ENCODE measurements around the gene FGF14. TPM values are rescaled to one million over a fixed set of nuclear protein-coding genes. Genes with fewer than 3 reads are reported as not detected.

Gene FGF14
- total RNA-seq, 2 experiments from 2014 or later, result not detected

DNA sequence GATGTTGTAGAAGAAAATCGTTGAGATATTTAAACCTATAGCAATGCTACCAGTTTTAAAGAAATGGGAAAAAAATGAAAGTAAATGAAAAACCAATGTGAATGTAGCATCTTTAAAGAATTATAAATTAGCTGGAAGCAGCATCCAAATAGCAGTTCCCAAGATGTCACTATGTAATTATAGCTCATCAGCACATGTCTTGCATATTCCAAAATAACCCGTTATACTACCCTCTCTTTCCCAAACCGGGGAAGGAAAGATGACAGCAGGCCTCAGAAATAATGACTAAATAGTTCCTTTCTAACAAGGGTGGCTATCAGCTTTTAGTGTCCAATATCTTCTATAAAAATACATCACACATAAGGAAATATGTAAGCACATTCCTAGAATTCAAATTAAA lies 140.5 kb downstream of the FGF14 start:
- POLR2A ChIA-PET, result no interaction called here
- no peak overlapping the region for H3K4me3 Mint-ChIP-seq
- no peak overlapping the region for H3K27ac Mint-ChIP-seq
- intact Hi-C loops (cut with micrococcal nuclease), result no loop called here
- H3K9me3 Mint-ChIP-seq, result no peaks in the 10 kb centered on the region
- H3K27me3 Mint-ChIP-seq, result peaks cover 3% of the 10 kb centered on the region
- H3K36me3 Mint-ChIP-seq, result no peaks in the 10 kb centered on the region
- CTCF ChIA-PET, result interaction anchor here (0.6 kb wide), 1 partner anchor 387 kb away, joined by 3 read pairs; no protein-coding TSS in a partner anchor
- DNase-seq, result no peak
- no peaks in the 10 kb centered on the region for H3K4me1 Mint-ChIP-seq (ENCODE audit: low read depth)

DNA sequence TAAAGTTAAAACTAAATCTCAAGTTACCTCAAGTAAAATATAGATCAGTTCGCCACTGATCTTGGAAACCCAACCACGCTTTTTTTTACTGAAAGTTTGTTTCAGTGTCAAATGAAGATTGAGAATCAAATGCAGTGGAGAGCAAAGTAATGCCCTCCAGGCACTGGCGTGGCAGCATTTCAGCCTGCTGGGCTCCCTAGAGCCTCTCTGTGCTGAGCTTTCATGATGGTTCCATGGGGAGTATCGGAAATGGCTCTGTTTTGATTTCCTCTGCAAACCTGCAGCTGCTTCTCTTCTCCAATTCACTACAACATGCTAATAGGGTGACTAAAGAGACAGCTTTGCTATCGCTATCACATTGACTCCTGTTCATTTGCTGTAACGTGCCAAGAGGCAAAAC lies 141.6 kb downstream of the FGF14 start:
- POLR2A ChIA-PET, result no interaction called here
- Mint-ChIP-seq H3K4me3 (no peak overlapping the region), H3K27me3 (peaks cover 3% of the 10 kb centered on the region), H3K9me3 (no peaks in the 10 kb centered on the region), H3K4me1 (ENCODE audit: low read depth) (no peaks in the 10 kb centered on the region), H3K27ac (no peak overlapping the region), H3K36me3 (no peaks in the 10 kb centered on the region)
- intact Hi-C loops (cut with micrococcal nuclease), result no loop called here
- CTCF ChIA-PET, result no interaction called here
- no peak for DNase-seq

DNA sequence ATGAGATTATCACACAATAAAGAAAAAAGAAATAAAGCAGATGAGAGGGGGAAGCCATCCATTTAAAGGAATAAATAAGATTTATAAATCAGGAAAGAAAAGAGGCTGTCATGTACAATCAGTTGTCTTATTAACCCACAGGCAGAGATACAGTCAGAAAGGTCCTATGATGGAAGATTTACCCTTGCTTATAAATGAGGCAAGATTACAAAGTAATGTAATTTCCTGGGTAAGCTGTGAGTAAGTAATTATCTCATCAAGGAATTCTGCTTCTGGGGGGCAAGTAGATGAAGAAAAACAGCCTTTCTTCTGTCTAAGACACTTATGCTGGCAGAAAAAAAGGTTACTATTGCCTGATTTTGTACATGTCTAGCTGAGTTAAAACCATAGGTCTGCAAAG lies 146.4 kb downstream of the FGF14 start:
- ChIA-PET CTCF (no interaction called here), POLR2A (no interaction called here)
- Mint-ChIP-seq H3K4me1 (ENCODE audit: low read depth) (no peaks in the 10 kb centered on the region), H3K9me3 (no peaks in the 10 kb centered on the region), H3K36me3 (no peaks in the 10 kb centered on the region), H3K4me3 (no peak overlapping the region), H3K27ac (no peak overlapping the region), H3K27me3 (no peaks in the 10 kb centered on the region)
- no peak for DNase-seq
- intact Hi-C loops (cut with micrococcal nuclease), result no loop called here

DNA sequence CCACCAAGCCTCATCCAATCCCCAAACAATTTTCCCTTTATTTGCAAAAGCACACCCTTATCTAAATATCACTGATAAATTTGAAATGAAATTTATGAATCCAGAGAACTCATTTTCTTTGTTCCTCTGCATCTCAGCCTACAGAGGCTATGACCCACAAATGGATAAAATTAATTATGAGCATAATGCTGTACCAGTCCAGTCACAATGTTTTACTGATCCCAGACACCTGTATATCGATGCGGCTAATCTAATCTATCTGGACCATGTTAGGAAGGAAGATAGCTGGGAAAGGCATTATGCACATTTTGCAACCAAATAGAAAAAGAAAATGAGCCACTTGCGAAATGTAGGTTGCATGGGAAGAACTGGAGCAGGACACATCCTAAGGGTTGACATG lies 150.0 kb downstream of the FGF14 start:
- no peak overlapping the region for H3K27ac Mint-ChIP-seq
- CTCF ChIA-PET, result no interaction called here
- intact Hi-C loops (cut with micrococcal nuclease), result no loop called here
- no peaks in the 10 kb centered on the region for H3K27me3 Mint-ChIP-seq
- POLR2A ChIA-PET, result no interaction called here
- H3K9me3 Mint-ChIP-seq, result no peaks in the 10 kb centered on the region
- no peaks in the 10 kb centered on the region for H3K4me1 Mint-ChIP-seq (ENCODE audit: low read depth)
- no peak overlapping the region for H3K4me3 Mint-ChIP-seq
- DNase-seq, result no peak
- no peaks in the 10 kb centered on the region for H3K36me3 Mint-ChIP-seq

DNA sequence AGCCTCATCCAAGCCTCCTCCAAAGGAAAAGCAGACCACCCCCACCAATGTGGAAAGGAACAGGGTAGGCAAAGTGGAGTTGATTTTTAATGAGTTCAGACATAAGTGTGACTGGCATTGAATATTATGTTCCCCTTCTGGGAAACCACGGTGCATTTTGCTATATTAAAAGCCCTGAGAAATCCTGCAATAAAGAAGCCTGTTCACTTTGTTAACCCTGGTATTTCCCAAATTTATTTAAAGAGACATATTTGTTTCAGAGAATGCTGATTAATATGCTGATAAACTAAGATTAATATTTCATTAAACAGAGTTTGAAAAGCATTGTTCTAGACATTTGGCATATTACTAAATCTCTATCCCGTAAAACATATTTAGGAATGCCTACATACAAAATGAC lies 151.4 kb downstream of the FGF14 start:
- Mint-ChIP-seq H3K9me3 (no peaks in the 10 kb centered on the region), H3K27me3 (no peaks in the 10 kb centered on the region), H3K4me3 (no peak overlapping the region), H3K4me1 (ENCODE audit: low read depth) (no peaks in the 10 kb centered on the region), H3K27ac (no peak overlapping the region), H3K36me3 (no peaks in the 10 kb centered on the region)
- DNase-seq, result no peak
- ChIA-PET CTCF (no interaction called here), POLR2A (no interaction called here)
- intact Hi-C loops (cut with micrococcal nuclease), result no loop called here

DNA sequence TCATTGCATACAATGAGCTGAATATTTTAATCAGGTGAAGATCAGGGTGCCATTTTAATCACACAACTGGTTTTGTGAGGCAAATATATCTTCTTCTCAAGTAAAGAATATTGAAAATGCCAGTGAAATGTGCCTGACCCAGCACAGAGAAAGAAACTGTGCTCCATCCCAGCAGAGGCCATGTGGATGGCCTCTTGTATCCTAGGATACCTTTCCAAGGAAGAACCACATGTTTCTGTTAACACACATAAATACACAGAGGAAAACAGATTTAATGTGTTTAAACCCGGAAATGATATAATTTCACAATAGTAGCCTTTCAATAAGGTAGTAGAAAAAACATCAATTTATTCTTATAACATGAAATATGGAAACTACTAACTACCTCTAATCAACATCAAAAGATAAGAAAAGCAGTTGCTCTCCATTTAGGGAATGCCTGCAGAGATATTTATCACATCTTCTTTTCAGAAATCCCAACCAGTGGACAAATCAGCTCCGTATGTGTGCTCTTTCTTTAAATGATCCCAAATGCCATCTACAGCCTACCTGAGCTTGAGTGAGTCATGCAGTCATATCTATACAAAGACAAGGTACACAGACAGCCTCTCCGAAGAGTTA lies 157.1 kb downstream of the FGF14 start:
- ChIA-PET POLR2A (no interaction called here), CTCF (no interaction called here)
- H3K4me3 Mint-ChIP-seq, result no peak overlapping the region
- no peaks in the 10 kb centered on the region for H3K9me3 Mint-ChIP-seq
- H3K4me1 Mint-ChIP-seq (ENCODE audit: low read depth), result no peaks in the 10 kb centered on the region
- no peak for DNase-seq
- no peaks in the 10 kb centered on the region for H3K36me3 Mint-ChIP-seq
- H3K27me3 Mint-ChIP-seq, result no peaks in the 10 kb centered on the region
- intact Hi-C loops (cut with micrococcal nuclease), result no loop called here
- no peak overlapping the region for H3K27ac Mint-ChIP-seq

DNA sequence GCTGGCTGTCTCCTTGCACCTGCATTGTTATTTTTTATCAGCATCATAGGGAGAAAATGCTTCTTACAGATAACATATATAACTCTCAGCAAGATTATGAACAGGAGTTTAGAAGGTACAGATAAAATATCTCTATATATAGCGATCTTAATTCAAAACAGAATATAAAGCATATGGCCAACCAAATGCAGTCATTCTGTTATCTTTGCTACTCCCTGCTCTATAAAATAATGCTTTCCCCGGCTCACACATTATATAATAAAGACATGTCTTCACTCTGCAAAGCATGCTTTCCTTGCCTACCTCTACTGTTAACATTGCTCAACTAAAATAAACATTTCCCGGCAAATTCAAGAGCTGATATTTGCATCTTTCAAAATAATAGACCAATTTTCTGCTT lies 161.7 kb downstream of the FGF14 start:
- no peaks in the 10 kb centered on the region for H3K9me3 Mint-ChIP-seq
- peaks cover 11% of the 10 kb centered on the region for H3K27me3 Mint-ChIP-seq
- intact Hi-C loops (cut with micrococcal nuclease), result no loop called here
- POLR2A ChIA-PET, result no interaction called here
- H3K27ac Mint-ChIP-seq, result no peak overlapping the region
- H3K4me3 Mint-ChIP-seq, result no peak overlapping the region
- no peaks in the 10 kb centered on the region for H3K36me3 Mint-ChIP-seq
- H3K4me1 Mint-ChIP-seq (ENCODE audit: low read depth), result no peaks in the 10 kb centered on the region
- DNase-seq, result no peak
- CTCF ChIA-PET, result no interaction called here

DNA sequence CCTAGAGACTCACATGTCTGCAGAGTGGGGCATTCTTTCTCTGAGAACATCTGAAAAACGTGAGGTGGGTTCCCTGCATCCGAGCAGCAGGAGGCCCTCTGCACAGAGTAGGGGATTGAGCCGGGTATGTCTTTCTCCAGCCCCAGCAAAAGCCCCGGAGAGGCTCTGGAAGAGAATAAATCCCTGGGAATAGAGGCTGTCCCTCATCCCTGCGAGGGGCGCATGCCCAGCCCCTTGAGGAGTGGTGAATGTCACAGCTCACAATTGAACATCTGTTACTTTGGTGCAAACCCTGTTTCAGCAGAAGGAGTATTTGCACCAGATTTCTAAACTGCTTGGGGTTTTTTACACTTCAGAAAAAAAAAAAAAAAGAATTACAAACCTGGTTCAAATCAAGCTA lies 164.6 kb downstream of the FGF14 start:
- Mint-ChIP-seq H3K4me1 (ENCODE audit: low read depth) (no peaks in the 10 kb centered on the region), H3K4me3 (no peak overlapping the region), H3K9me3 (no peaks in the 10 kb centered on the region), H3K27me3 (peaks cover 13% of the 10 kb centered on the region), H3K27ac (no peak overlapping the region), H3K36me3 (no peaks in the 10 kb centered on the region)
- POLR2A ChIA-PET, result no interaction called here
- CTCF ChIA-PET, result no interaction called here
- intact Hi-C loops (cut with micrococcal nuclease), result no loop called here
- DNase-seq, result no peak

DNA sequence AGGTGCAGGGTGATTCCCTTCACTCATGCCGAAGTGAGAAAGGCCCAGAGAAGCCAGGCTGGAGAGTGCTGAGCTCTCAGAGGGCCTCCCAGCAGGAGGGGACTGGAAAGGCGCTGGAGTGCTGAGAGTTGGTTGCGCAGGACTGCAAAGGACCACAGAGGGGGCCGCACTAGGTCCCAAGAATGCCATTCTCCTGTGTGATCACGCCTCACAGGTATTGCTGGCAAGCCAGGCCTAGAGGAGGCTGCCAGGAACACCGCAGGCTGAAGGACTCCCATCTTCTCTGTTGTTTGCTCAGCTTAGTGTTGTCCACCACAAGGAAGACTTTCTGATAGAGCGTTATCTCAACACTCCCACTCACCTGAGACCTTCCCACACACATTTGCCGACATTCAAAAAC lies 165.0 kb downstream of the FGF14 start:
- DNase-seq, result no peak
- H3K27ac Mint-ChIP-seq, result no peak overlapping the region
- no peaks in the 10 kb centered on the region for H3K4me1 Mint-ChIP-seq (ENCODE audit: low read depth)
- POLR2A ChIA-PET, result no interaction called here
- peaks cover 13% of the 10 kb centered on the region for H3K27me3 Mint-ChIP-seq
- H3K36me3 Mint-ChIP-seq, result no peaks in the 10 kb centered on the region
- H3K4me3 Mint-ChIP-seq, result no peak overlapping the region
- CTCF ChIA-PET, result no interaction called here
- H3K9me3 Mint-ChIP-seq, result no peaks in the 10 kb centered on the region
- intact Hi-C loops (cut with micrococcal nuclease), result no loop called here

DNA sequence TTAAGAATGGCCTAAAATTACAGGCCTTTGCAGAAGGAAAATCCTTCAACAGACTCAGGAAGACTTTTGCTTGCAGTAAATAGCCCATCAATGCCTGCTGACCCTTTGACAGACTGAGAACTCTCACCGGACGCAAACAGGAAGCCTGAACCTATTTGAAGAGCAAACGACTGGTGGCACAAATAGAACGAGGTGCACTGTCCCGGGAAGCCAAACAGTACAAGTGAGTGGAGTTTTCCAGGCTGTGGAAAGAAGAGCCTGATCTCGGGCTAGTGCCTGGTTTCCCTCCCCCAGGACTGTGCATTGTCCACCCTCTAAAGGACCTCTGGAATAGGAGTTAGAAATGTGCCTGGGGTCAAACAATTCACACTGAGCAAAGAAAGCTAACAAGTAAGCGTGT lies 165.5 kb downstream of the FGF14 start:
- ChIA-PET POLR2A (no interaction called here), CTCF (no interaction called here)
- H3K9me3 Mint-ChIP-seq, result no peaks in the 10 kb centered on the region
- H3K4me3 Mint-ChIP-seq, result no peak overlapping the region
- no peak overlapping the region for H3K27ac Mint-ChIP-seq
- no peaks in the 10 kb centered on the region for H3K36me3 Mint-ChIP-seq
- DNase-seq, result no peak
- intact Hi-C loops (cut with micrococcal nuclease), result no loop called here
- H3K4me1 Mint-ChIP-seq (ENCODE audit: low read depth), result no peaks in the 10 kb centered on the region
- peaks cover 13% of the 10 kb centered on the region for H3K27me3 Mint-ChIP-seq

DNA sequence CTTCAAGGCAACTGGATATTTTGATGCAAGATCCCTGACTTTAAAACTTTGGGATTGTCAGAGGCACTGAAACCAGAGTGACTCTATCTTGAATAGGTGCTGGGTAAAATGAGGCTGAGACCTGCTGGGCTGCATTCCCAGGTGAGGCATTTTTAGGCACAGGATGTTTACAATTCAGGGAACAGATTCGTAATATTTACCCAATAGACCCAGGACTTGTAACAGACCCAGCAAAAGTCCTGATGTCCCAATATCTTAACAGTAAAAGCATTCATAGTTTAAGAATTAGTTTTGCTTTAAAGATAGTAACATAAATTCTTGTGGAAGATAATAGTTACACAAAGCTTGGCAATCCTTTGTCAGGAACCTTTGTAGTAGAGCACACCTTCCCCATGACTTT lies 166.2 kb downstream of the FGF14 start:
- no peaks in the 10 kb centered on the region for H3K4me1 Mint-ChIP-seq (ENCODE audit: low read depth)
- ChIA-PET POLR2A (no interaction called here), CTCF (no interaction called here)
- peaks cover 14% of the 10 kb centered on the region for H3K27me3 Mint-ChIP-seq
- no peaks in the 10 kb centered on the region for H3K9me3 Mint-ChIP-seq
- intact Hi-C loops (cut with micrococcal nuclease), result no loop called here
- H3K27ac Mint-ChIP-seq, result no peak overlapping the region
- no peaks in the 10 kb centered on the region for H3K36me3 Mint-ChIP-seq
- no peak overlapping the region for H3K4me3 Mint-ChIP-seq
- DNase-seq, result no peak

DNA sequence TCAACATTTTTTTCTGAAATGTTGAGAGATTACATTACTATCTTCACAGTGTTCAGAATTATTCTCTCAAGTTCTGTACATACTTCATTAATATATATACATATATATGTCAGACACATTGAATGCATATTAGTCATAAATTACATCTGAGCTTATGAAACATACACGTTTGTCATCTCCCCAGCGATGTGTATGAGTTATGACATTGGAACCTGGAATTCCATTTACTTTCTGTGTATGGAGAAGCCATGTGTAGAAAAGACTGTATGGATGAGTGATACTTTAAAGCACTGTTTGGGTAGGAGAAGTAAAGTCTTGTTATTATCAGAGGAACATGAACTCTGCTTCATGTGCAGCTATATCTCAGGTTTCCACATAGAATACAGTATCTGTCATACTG lies 167.2 kb downstream of the FGF14 start:
- Mint-ChIP-seq H3K36me3 (no peaks in the 10 kb centered on the region), H3K4me1 (ENCODE audit: low read depth) (no peaks in the 10 kb centered on the region), H3K27ac (no peak overlapping the region), H3K4me3 (no peak overlapping the region), H3K9me3 (no peaks in the 10 kb centered on the region), H3K27me3 (peaks cover 14% of the 10 kb centered on the region)
- no peak for DNase-seq
- CTCF ChIA-PET, result no interaction called here
- POLR2A ChIA-PET, result no interaction called here
- intact Hi-C loops (cut with micrococcal nuclease), result no loop called here

DNA sequence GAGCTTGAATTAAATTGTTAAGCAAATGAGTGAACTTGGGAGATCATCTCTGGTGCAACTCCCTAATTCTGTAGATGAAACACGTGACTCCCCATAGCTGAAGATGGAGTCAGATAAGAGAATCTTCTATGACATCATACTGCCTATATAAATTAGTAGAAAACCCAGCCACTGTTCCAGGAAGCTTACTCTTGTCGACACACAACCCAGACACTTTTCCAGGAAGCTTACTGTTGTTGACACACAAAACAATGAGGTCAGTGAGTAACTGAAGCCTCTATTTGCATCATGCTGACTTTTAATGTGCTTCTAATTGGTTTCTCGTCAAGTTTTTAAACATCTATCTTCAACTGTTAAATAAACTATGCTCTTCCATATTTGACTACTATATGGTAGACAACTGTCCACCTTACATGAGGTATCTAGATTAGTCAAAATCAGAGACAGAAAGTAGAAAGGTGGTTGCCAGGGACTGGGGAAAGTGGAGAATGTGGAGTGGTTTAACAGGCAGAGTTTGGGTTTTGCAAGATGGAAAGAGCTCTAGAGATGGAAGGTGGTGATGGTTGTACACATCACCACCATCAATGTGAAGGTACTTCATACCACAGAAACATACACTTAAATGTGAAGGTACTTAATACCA lies 168.2 kb downstream of the FGF14 start:
- peaks cover 15% of the 10 kb centered on the region for H3K27me3 Mint-ChIP-seq
- CTCF ChIA-PET, result no interaction called here
- no peak for DNase-seq
- no peaks in the 10 kb centered on the region for H3K9me3 Mint-ChIP-seq
- no peak overlapping the region for H3K27ac Mint-ChIP-seq
- no peaks in the 10 kb centered on the region for H3K36me3 Mint-ChIP-seq
- no peak overlapping the region for H3K4me3 Mint-ChIP-seq
- no peaks in the 10 kb centered on the region for H3K4me1 Mint-ChIP-seq (ENCODE audit: low read depth)
- intact Hi-C loops (cut with micrococcal nuclease), result no loop called here
- POLR2A ChIA-PET, result no interaction called here

Data from activated CD4-positive, alpha-beta memory T cell treated with anti-CD3 and anti-CD28 coated beads for 36 hours (primary cell).